ENCODE results near the gene MTHFS. TPM values are rescaled to one million over a fixed set of nuclear protein-coding genes. Genes with fewer than 3 reads are reported as not detected.
A peak's percentile ranks its signal among the peaks of the same experiment; 100 is the strongest.

MTHFS gene
- total and polyA plus RNA-seq, 4 donors: 26.2 to 156 (median 86.8) TPM

DNA sequence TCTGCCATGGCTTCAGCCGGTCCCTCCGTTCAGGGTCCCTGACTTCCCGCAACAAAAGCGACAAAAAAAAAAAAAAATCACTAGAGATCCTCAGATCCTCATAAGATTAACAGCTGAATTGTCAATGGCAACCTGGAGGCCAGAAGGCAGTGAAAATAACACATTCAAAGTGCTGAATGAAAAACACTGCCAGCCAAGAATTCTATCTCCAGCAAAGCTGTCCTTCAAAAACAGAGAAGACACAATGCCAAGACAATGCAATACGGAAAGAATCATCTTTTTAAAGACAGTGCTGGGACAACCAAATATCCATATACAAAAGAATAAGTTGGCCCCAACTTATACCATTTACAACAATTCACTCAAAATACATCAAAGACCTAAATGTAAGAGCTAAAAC is 21.6 kb downstream of the MTHFS start:
- no peak overlapping the region for H3K9ac ChIP-seq (ENCODE audit: insufficient read depth in 1 of 2, low read length in 2 of 2)
- DNase-seq: peak in 1 of 3 donors; percentile 6
- WGBS, 2 donors: 98 to 99% methylated on average over 5 of the region's 5 CpGs
- ATAC-seq (ENCODE audit: insufficient read depth, low FRiP score): no peak
- H3K9me3 ChIP-seq (ENCODE audit: control insufficient read depth in 4 of 4, insufficient read depth in 3 of 4, low read length in 3 of 4): peaks cover 3 to 28% (median 13%) of the 10 kb centered on the region in 4 donors
- H3K27ac ChIP-seq (ENCODE audit: low read depth in 1 of 2, low read length in 1 of 2): no peak overlapping the region
- TF ChIP-seq, protein P1, sequence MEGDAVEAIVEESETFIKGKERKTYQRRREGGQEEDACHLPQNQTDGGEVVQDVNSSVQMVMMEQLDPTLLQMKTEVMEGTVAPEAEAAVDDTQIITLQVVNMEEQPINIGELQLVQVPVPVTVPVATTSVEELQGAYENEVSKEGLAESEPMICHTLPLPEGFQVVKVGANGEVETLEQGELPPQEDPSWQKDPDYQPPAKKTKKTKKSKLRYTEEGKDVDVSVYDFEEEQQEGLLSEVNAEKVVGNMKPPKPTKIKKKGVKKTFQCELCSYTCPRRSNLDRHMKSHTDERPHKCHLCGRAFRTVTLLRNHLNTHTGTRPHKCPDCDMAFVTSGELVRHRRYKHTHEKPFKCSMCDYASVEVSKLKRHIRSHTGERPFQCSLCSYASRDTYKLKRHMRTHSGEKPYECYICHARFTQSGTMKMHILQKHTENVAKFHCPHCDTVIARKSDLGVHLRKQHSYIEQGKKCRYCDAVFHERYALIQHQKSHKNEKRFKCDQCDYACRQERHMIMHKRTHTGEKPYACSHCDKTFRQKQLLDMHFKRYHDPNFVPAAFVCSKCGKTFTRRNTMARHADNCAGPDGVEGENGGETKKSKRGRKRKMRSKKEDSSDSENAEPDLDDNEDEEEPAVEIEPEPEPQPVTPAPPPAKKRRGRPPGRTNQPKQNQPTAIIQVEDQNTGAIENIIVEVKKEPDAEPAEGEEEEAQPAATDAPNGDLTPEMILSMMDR (IDR thresholded peaks at IDR 0.05; ENCODE audit: control extremely low read depth, extremely low read depth): no peak
- no peaks in the 10 kb centered on the region for H3K27me3 ChIP-seq (ENCODE audit: control insufficient read depth in 3 of 3, insufficient read depth in 3 of 3, low read length in 2 of 3)
- no peaks in the 10 kb centered on the region for H3K4me1 ChIP-seq (ENCODE audit: control insufficient read depth in 5 of 5, insufficient read depth in 5 of 5, low read length in 5 of 5)
- no peak overlapping the region for H3K4me3 ChIP-seq
- H3K36me3 ChIP-seq (ENCODE audit: control insufficient read depth in 4 of 4, insufficient read depth in 4 of 4, low read length in 4 of 4): peaks cover 4 to 34% (median 13%) of the 10 kb centered on the region in 4 donors

DNA sequence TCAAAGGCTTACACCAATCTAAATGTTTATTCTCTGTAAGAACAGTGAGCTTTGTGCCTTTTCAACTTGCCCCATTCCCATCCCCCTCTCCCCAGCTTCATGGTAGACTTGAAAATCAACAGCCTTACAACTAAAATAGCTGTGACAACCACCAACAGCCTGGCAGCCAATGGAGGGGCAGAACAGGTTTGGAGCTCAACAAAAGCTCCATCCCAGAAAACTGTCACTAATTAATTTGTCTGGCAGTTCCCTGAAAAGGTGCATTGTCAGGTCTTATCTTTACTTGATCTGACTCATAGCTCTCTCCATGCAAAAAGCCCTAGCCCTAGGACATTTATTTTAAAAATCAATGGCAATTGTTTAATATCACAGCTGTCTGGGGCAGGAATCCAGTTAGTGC is 22.6 kb downstream of the MTHFS start:
- TF ChIP-seq, protein P1 (IDR thresholded peaks at IDR 0.05; ENCODE audit: control extremely low read depth, extremely low read depth): no peak
- Histone ChIP-seq H3K4me1 (ENCODE audit: control insufficient read depth in 5 of 5, insufficient read depth in 5 of 5, low read length in 5 of 5) (no peaks in the 10 kb centered on the region), H3K9ac (ENCODE audit: insufficient read depth in 1 of 2, low read length in 2 of 2) (no peak overlapping the region), H3K27ac (ENCODE audit: low read depth in 1 of 2, low read length in 1 of 2) (no peak overlapping the region), H3K36me3 (ENCODE audit: control insufficient read depth in 4 of 4, insufficient read depth in 4 of 4, low read length in 4 of 4) (peaks cover 4 to 34% (median 13%) of the 10 kb centered on the region in 4 donors), H3K4me3 (no peak overlapping the region), H3K9me3 (ENCODE audit: control insufficient read depth in 4 of 4, insufficient read depth in 3 of 4, low read length in 3 of 4) (peaks cover 3 to 25% (median 13%) of the 10 kb centered on the region in 4 donors), H3K27me3 (ENCODE audit: control insufficient read depth in 3 of 3, insufficient read depth in 3 of 3, low read length in 2 of 3) (no peaks in the 10 kb centered on the region)
- ATAC-seq (ENCODE audit: insufficient read depth, low FRiP score): no peak
- no peak for DNase-seq

DNA sequence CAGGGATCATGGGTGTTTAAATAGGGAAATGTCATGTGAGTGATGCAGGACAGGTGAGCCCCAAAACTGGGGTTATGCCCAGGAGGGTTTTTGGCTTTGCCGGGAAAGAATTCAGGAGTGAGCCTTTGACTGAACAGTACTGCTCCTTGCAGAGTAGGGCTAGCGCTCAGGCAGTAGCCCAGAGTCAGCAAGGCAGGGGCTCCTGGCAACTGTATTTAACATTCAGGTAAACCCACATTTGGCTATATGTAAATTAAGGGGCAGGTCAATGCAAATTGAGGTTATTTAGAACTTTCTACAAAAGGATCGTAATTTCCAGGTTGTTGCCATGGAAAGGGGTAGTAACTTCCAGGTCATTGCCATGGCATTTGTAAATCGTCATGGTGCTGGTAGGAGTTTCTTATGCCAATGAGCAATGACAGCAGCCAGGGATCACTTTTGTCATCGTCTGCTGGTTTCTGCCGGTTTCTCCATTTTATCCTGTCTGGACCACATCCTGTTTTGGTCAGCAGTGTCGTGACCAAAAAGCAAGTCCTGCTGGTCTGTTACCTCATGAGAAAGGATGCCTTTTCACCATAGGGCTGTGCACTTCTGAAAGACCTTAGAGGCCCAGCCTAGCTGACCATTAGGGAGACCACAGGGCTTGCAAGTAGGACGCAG is 24.3 kb downstream of the MTHFS start:
- H3K9me3 ChIP-seq (ENCODE audit: control insufficient read depth in 4 of 4, insufficient read depth in 3 of 4, low read length in 3 of 4): peaks cover 0 to 13% (median 8%) of the 10 kb centered on the region in 4 donors
- H3K36me3 ChIP-seq (ENCODE audit: control insufficient read depth in 4 of 4, insufficient read depth in 4 of 4, low read length in 4 of 4): peaks cover 4 to 29% (median 10%) of the 10 kb centered on the region in 4 donors
- no peak overlapping the region for H3K27ac ChIP-seq (ENCODE audit: low read depth in 1 of 2, low read length in 1 of 2)
- ATAC-seq (ENCODE audit: insufficient read depth, low FRiP score) (no peak), DNase-seq (no peak)
- no peaks in the 10 kb centered on the region for H3K27me3 ChIP-seq (ENCODE audit: control insufficient read depth in 3 of 3, insufficient read depth in 3 of 3, low read length in 2 of 3)
- 48 to 75% methylated on average over 8 of the region's 8 CpGs for WGBS, 2 donors
- no peak overlapping the region for H3K9ac ChIP-seq (ENCODE audit: insufficient read depth in 1 of 2, low read length in 2 of 2)
- H3K4me3 ChIP-seq: no peak overlapping the region
- TF ChIP-seq, protein P1 (IDR thresholded peaks at IDR 0.05; ENCODE audit: control extremely low read depth, extremely low read depth): no peak
- H3K4me1 ChIP-seq (ENCODE audit: control insufficient read depth in 5 of 5, insufficient read depth in 5 of 5, low read length in 5 of 5): no peaks in the 10 kb centered on the region

DNA sequence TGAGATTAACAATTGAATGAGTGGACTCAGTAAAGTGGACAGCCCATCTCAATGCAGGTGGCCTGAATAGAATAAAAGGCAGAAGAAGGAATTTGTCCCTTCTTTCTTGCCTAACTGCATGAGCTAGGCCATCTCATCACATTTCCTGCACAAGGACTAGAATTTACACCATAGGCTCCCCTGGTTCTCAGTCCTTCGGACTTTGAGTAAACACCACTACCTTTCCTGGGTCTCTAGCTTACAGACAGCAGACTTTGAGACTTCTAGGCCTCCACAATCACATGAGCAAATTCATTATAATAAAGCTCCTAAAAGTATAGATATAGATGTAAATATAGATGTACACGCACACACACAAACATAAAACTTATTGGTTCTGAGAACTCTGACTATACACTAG is 28.3 kb downstream of the MTHFS start:
- WGBS, 2 donors: 93 to 95% methylated on average over 2 of the region's 2 CpGs
- no peaks in the 10 kb centered on the region for H3K4me1 ChIP-seq (ENCODE audit: control insufficient read depth in 5 of 5, insufficient read depth in 5 of 5, low read length in 5 of 5)
- H3K27ac ChIP-seq (ENCODE audit: low read depth in 1 of 2, low read length in 1 of 2): no peak overlapping the region
- peaks cover 0 to 3% (median 0%) of the 10 kb centered on the region in 4 donors for H3K9me3 ChIP-seq (ENCODE audit: control insufficient read depth in 4 of 4, insufficient read depth in 3 of 4, low read length in 3 of 4)
- peaks cover 2 to 9% (median 8%) of the 10 kb centered on the region in 4 donors for H3K36me3 ChIP-seq (ENCODE audit: control insufficient read depth in 4 of 4, insufficient read depth in 4 of 4, low read length in 4 of 4)
- TF ChIP-seq, protein P1 (IDR thresholded peaks at IDR 0.05; ENCODE audit: control extremely low read depth, extremely low read depth): no peak
- H3K27me3 ChIP-seq (ENCODE audit: control insufficient read depth in 3 of 3, insufficient read depth in 3 of 3, low read length in 2 of 3): no peaks in the 10 kb centered on the region
- ATAC-seq (ENCODE audit: insufficient read depth, low FRiP score) (no peak), DNase-seq (no peak)
- no peak overlapping the region for H3K9ac ChIP-seq (ENCODE audit: insufficient read depth in 1 of 2, low read length in 2 of 2)
- no peak overlapping the region for H3K4me3 ChIP-seq

All from lung (tissue), 12 donors.